ENCODE results near the gene CUEDC1. TPM values are rescaled to one million over a fixed set of nuclear protein-coding genes. Genes with fewer than 3 reads are reported as not detected.
A peak's percentile ranks its signal among the peaks of the same experiment; 100 is the strongest.

Gene CUEDC1
- total and polyA plus RNA-seq, 5 donors from 2014 or later = not detected

DNA sequence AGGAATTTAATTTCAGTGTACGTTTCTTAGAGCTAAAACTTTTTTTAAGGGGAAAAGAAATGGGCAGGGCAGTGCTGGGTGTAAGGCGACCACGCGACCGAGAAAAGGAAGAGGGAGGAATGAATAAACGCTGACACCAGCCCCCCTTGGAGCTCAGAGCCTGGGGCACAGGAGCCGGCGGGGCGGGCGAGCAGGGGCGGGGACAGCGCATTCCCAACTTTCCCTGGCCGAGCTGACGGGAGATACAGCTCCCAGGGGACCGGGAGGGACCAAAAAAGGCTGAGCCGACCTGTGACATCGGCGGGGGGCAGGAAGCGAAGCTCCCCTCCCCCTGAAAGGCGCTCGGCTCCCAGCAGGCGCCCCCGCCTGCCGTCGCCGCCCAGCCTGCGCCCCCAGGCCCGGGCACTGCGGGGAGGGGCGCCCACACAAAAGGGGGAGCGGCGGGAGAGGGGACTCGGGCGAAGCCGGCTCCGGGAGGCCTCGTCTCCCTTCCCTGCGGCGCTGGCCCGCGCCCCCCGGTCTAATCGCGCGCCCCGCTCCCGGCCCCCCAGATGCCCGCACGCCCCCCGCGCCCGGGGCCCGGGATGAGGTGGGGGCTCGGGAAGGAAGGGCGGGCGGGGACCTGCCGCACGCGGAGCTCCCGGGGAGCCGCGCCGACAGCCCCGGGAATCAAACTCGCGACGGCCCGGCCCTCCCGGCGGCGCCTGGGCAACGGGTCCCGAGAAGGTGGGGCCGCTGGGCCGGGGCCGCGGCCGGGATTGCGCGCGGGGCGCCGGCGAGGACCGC lies 622 bp downstream of the CUEDC1 start:
- DNase-seq = no peak
- no peak overlapping the region for H3K4me3 ChIP-seq (ENCODE audit: low read depth, low read length)
- H3K27me3 ChIP-seq (ENCODE audit: control insufficient read depth, insufficient read depth, low read length) = peaks cover 14% of the 10 kb centered on the region
- peaks cover 25% of the 10 kb centered on the region for H3K4me1 ChIP-seq (ENCODE audit: control insufficient read depth, insufficient read depth, low read length, poor library complexity, severe bottlenecking)
- H3K9me3 Mint-ChIP-seq = peaks cover 0 to 4% (median 0%) of the 10 kb centered on the region in 7 donors
- no peaks in the 10 kb centered on the region for H3K36me3 Mint-ChIP-seq
- H3K4me3 Mint-ChIP-seq = peak overlapping the region in 3 of 4 donors; percentile 71 to 82 (median 80)
- H3K36me3 ChIP-seq (ENCODE audit: control insufficient read depth, insufficient read depth, low read length) = no peaks in the 10 kb centered on the region
- no peaks in the 10 kb centered on the region for H3K9me3 ChIP-seq (ENCODE audit: control insufficient read depth in 2 of 2, low read length in 2 of 2)
- H3K27ac Mint-ChIP-seq = peak overlapping the region in 2 of 3 donors; percentile 43 to 67
- H3K27me3 Mint-ChIP-seq = peaks cover 60% of the 10 kb centered on the region
- no peak for ATAC-seq (ENCODE audit: low read depth in 2 of 2)
- H3K4me1 Mint-ChIP-seq = peaks cover 0 to 30% (median 18%) of the 10 kb centered on the region in 4 donors
- H3K27ac ChIP-seq (ENCODE audit: insufficient read depth, low read length, poor library complexity, severe bottlenecking) = no peak overlapping the region

GRCh38 chr17:57953705-57954396 lies 1.4 kb downstream of the CUEDC1 start:
- DNase-seq = no peak

DNA sequence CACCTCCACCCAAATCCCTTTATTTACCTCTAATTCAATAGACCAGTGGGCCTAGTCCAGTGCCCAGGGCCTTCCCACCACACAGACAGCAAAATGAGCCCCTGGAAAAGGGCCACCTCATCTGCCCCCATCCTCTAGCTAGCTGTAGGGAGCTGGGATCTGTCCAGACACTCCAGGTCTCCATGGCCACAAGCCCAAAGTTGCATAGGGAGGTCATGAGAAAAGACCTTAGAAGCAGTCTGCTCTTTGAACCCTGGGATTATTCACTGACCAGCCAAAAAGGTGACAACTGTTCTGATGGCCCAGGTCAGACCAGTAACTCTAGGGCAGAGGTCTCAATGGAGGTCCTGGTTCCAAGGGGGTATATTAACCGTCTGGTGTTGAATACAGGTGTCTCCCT lies 2.0 kb downstream of the CUEDC1 start:
- H3K27me3 Mint-ChIP-seq = peaks cover 55% of the 10 kb centered on the region
- no peaks in the 10 kb centered on the region for H3K36me3 Mint-ChIP-seq

More at GRCh38 chr17:57953705-57954396, 1.4 kb downstream of the CUEDC1 start:
- peak overlapping the region; percentile 68 to 82 (median 76) for H3K4me3 Mint-ChIP-seq
- no peaks in the 10 kb centered on the region for H3K36me3 Mint-ChIP-seq
- no peaks in the 10 kb centered on the region for H3K36me3 ChIP-seq (ENCODE audit: control insufficient read depth, insufficient read depth, low read length)
- H3K27me3 ChIP-seq (ENCODE audit: control insufficient read depth, insufficient read depth, low read length) = peaks cover 11% of the 10 kb centered on the region
- peaks cover 0 to 4% (median 0%) of the 10 kb centered on the region in 7 donors for H3K9me3 Mint-ChIP-seq
- peaks cover under 1 to 33% (median 18%) of the 10 kb centered on the region in 4 donors for H3K4me1 Mint-ChIP-seq
- H3K27ac ChIP-seq (ENCODE audit: insufficient read depth, low read length, poor library complexity, severe bottlenecking) = no peak overlapping the region
- no peaks in the 10 kb centered on the region for H3K9me3 ChIP-seq (ENCODE audit: control insufficient read depth in 2 of 2, low read length in 2 of 2)
- peaks cover 54% of the 10 kb centered on the region for H3K27me3 Mint-ChIP-seq
- no peak overlapping the region for H3K4me3 ChIP-seq (ENCODE audit: low read depth, low read length)
- peak overlapping the region in 2 of 3 donors; percentile 43 to 67 for H3K27ac Mint-ChIP-seq
- no peak for ATAC-seq (ENCODE audit: low read depth in 2 of 2)
- peaks cover 25% of the 10 kb centered on the region for H3K4me1 ChIP-seq (ENCODE audit: control insufficient read depth, insufficient read depth, low read length, poor library complexity, severe bottlenecking)

DNA sequence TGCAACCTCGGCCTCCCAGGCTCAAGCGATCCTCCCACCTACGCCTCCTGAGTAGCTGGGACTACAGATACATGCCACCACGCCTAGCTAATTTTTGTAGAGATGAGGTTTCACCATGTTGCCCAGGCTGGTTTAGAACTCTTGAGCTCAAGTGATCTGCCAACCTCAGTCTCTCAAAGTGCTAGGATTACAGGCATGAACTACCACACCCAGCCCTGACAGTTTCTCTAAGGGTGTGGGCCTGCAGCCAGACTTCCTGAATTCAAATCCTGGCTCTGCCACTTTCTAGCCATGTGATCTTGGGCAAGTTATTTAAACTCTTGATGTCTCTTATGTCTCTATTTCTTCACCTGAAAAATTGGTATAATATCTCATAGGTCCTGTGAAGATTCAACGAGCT lies 5.6 kb downstream of the CUEDC1 start:
- no peaks in the 10 kb centered on the region for H3K36me3 Mint-ChIP-seq
- H3K27me3 ChIP-seq (ENCODE audit: control insufficient read depth, insufficient read depth, low read length) = peaks cover 3% of the 10 kb centered on the region
- no peaks in the 10 kb centered on the region for H3K9me3 Mint-ChIP-seq
- peaks cover 18% of the 10 kb centered on the region for H3K4me1 ChIP-seq (ENCODE audit: control insufficient read depth, insufficient read depth, low read length, poor library complexity, severe bottlenecking)
- H3K27ac Mint-ChIP-seq = no peak overlapping the region
- peaks cover 43% of the 10 kb centered on the region for H3K27me3 Mint-ChIP-seq
- no peaks in the 10 kb centered on the region for H3K9me3 ChIP-seq (ENCODE audit: control insufficient read depth in 2 of 2, low read length in 2 of 2)
- no peak overlapping the region for H3K27ac ChIP-seq (ENCODE audit: insufficient read depth, low read length, poor library complexity, severe bottlenecking)
- DNase-seq (peak in 1 of 3 donors; percentile 27), ATAC-seq (ENCODE audit: low read depth in 2 of 2) (no peak)
- no peaks in the 10 kb centered on the region for H3K36me3 ChIP-seq (ENCODE audit: control insufficient read depth, insufficient read depth, low read length)
- peak overlapping the region in 1 of 4 donors; percentile 6 for H3K4me3 Mint-ChIP-seq
- peaks cover 5 to 37% (median 22%) of the 10 kb centered on the region in 4 donors for H3K4me1 Mint-ChIP-seq
- H3K4me3 ChIP-seq (ENCODE audit: low read depth, low read length) = no peak overlapping the region

More for the DNA sequence above, 2.0 kb downstream of the CUEDC1 start:
- Histone ChIP-seq H3K27me3 (ENCODE audit: control insufficient read depth, insufficient read depth, low read length) (peaks cover 11% of the 10 kb centered on the region), H3K36me3 (ENCODE audit: control insufficient read depth, insufficient read depth, low read length) (no peaks in the 10 kb centered on the region), H3K4me3 (ENCODE audit: low read depth, low read length) (no peak overlapping the region), H3K4me1 (ENCODE audit: control insufficient read depth, insufficient read depth, low read length, poor library complexity, severe bottlenecking) (peaks cover 25% of the 10 kb centered on the region), H3K9me3 (ENCODE audit: control insufficient read depth in 2 of 2, low read length in 2 of 2) (no peaks in the 10 kb centered on the region), H3K27ac (ENCODE audit: insufficient read depth, low read length, poor library complexity, severe bottlenecking) (no peak overlapping the region)
- peaks cover 0 to 4% (median 0%) of the 10 kb centered on the region in 7 donors for H3K9me3 Mint-ChIP-seq
- no peak overlapping the region for H3K27ac Mint-ChIP-seq
- peak overlapping the region; percentile 24 to 68 (median 62) for H3K4me3 Mint-ChIP-seq
- no peak for DNase-seq
- no peak for ATAC-seq (ENCODE audit: low read depth in 2 of 2)
- H3K4me1 Mint-ChIP-seq = peaks cover 5 to 39% (median 24%) of the 10 kb centered on the region in 4 donors

DNA sequence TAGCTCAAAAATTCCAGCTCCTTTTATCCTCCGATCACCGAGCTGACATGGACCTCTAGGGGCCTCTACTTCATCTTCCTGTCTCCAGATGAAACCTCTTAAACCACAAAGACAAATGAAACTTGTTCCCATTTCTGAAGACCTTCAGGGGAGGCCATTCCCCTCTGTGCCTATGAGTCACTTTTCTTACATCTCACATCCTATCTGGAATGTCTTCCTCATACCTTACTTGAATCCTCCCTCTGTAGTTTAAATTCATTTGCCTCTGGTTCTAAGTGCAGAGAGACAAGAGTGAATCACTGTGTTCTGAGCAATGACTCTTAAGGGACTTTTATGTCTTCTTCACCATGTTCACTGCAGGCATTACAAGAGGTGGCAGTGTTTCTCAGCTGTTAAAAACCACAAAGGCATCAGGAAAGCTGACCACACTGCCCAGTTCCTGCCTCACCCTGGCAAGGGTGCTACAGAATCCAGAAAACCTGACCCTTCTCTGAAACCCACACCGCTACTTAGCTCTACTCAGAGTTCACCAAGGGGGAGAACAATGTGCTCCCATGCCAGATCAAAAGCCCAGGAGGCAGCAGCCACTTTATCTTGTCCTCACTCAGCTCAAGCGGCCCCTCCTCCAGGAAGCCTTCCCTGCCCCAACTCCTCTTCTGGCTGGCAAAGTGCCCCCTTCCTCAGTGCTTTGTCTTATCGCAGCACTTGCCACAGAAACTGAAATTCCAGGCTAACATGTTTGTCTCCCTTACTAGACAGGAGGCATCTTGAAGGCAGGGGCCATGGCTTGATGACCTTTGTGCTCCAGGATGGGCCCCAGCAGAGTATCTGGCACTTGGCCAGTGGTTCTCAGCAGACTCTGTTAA lies 6.4 kb downstream of the CUEDC1 start:
- Mint-ChIP-seq H3K27me3 (peaks cover 41% of the 10 kb centered on the region), H3K36me3 (no peaks in the 10 kb centered on the region), H3K27ac (peak overlapping the region in 1 of 3 donors; percentile 92), H3K4me3 (peak overlapping the region in 2 of 4 donors; percentile 1 to 68), H3K4me1 (peaks cover 5 to 32% (median 20%) of the 10 kb centered on the region in 4 donors), H3K9me3 (no peaks in the 10 kb centered on the region)
- no peaks in the 10 kb centered on the region for H3K36me3 ChIP-seq (ENCODE audit: control insufficient read depth, insufficient read depth, low read length)
- H3K27ac ChIP-seq (ENCODE audit: insufficient read depth, low read length, poor library complexity, severe bottlenecking) = no peak overlapping the region
- DNase-seq (peak in 1 of 3 donors; percentile 13), ATAC-seq (ENCODE audit: low read depth in 2 of 2) (peak in 1 of 2 donors; percentile 11)
- no peaks in the 10 kb centered on the region for H3K27me3 ChIP-seq (ENCODE audit: control insufficient read depth, insufficient read depth, low read length)
- no peak overlapping the region for H3K4me3 ChIP-seq (ENCODE audit: low read depth, low read length)
- H3K4me1 ChIP-seq (ENCODE audit: control insufficient read depth, insufficient read depth, low read length, poor library complexity, severe bottlenecking) = peaks cover 14% of the 10 kb centered on the region
- H3K9me3 ChIP-seq (ENCODE audit: control insufficient read depth in 2 of 2, low read length in 2 of 2) = no peaks in the 10 kb centered on the region

DNA sequence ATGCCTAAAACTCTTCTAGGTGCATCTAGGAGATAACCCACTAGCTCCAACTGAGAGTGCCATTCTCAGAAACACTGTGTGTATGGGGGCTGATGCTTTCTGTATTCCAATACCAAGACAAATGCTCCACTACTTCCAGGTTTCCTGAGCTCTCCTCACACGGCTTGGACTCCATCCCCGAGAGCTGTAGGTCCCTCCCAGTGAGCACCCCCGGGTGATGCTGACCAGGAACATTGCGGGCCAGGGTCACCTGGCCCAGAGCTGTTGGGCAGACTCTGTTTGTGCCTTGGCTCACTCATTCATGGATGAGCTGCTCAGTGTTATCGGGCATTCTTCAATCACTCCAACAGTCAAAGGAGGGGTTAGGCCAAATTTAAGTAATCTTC lies 7.0 kb downstream of the CUEDC1 start:
- peak overlapping the region in 1 of 4 donors; percentile 68 for H3K4me3 Mint-ChIP-seq
- Histone ChIP-seq H3K4me3 (ENCODE audit: low read depth, low read length) (no peak overlapping the region), H3K36me3 (ENCODE audit: control insufficient read depth, insufficient read depth, low read length) (no peaks in the 10 kb centered on the region), H3K9me3 (ENCODE audit: control insufficient read depth in 2 of 2, low read length in 2 of 2) (no peaks in the 10 kb centered on the region), H3K4me1 (ENCODE audit: control insufficient read depth, insufficient read depth, low read length, poor library complexity, severe bottlenecking) (peaks cover 14% of the 10 kb centered on the region), H3K27me3 (ENCODE audit: control insufficient read depth, insufficient read depth, low read length) (no peaks in the 10 kb centered on the region), H3K27ac (ENCODE audit: insufficient read depth, low read length, poor library complexity, severe bottlenecking) (no peak overlapping the region)
- no peaks in the 10 kb centered on the region for H3K9me3 Mint-ChIP-seq
- H3K27me3 Mint-ChIP-seq = peaks cover 35% of the 10 kb centered on the region
- peaks cover 5 to 31% (median 20%) of the 10 kb centered on the region in 4 donors for H3K4me1 Mint-ChIP-seq
- H3K36me3 Mint-ChIP-seq = no peaks in the 10 kb centered on the region
- DNase-seq (no peak), ATAC-seq (ENCODE audit: low read depth in 2 of 2) (no peak)
- H3K27ac Mint-ChIP-seq = peak overlapping the region in 1 of 3 donors; percentile 15

- ATAC-seq (ENCODE audit: low read depth in 2 of 2) = no peak
- peak overlapping the region in 1 of 3 donors; percentile 78 for H3K27ac Mint-ChIP-seq
- DNase-seq = no peak
- H3K4me1 ChIP-seq (ENCODE audit: control insufficient read depth, insufficient read depth, low read length, poor library complexity, severe bottlenecking) = peaks cover 14% of the 10 kb centered on the region
- no peaks in the 10 kb centered on the region for H3K9me3 ChIP-seq (ENCODE audit: control insufficient read depth in 2 of 2, low read length in 2 of 2)
- H3K4me3 Mint-ChIP-seq = peak overlapping the region in 3 of 4 donors; percentile 85 to 89 (median 85)
- H3K9me3 Mint-ChIP-seq = no peaks in the 10 kb centered on the region
- no peaks in the 10 kb centered on the region for H3K36me3 ChIP-seq (ENCODE audit: control insufficient read depth, insufficient read depth, low read length)
- H3K27ac ChIP-seq (ENCODE audit: insufficient read depth, low read length, poor library complexity, severe bottlenecking) = no peak overlapping the region
- peaks cover 5 to 31% (median 18%) of the 10 kb centered on the region in 4 donors for H3K4me1 Mint-ChIP-seq
- H3K36me3 Mint-ChIP-seq = no peaks in the 10 kb centered on the region
- H3K4me3 ChIP-seq (ENCODE audit: low read depth, low read length) = peak overlapping the region; percentile 75
- H3K27me3 Mint-ChIP-seq = peaks cover 27% of the 10 kb centered on the region
- H3K27me3 ChIP-seq (ENCODE audit: control insufficient read depth, insufficient read depth, low read length) = no peaks in the 10 kb centered on the region
Measured at GRCh38 chr17:57947369-57947768, 7.8 kb downstream of the CUEDC1 start.
